Keratinocyte (primary cell): Measurements from ENCODE around the gene TUBB2B. TPM values are rescaled to one million over a fixed set of nuclear protein-coding genes. Genes with fewer than 3 reads are reported as not detected.

Experiments used
- DNase-seq: peaks from one replicate; pipeline ENCODE4 v3.0.0-alpha.2; 2011; ENCODE audit warnings: low read depth, missing footprints, low spot score
- FAIRE-seq: peaks from 2 replicates; lab custom pipeline; 2011; peaks lifted over from hg19 to GRCh38; lab: Jason Lieb, UNC
- H2AFZ ChIP-seq: 2 replicates; pipeline ENCODE4 v1.6.0; 2012; ENCODE audit warnings: low read length, control low read depth, inconsistent platforms; ENCODE audit not compliant: control insufficient read depth
- H3K27ac ChIP-seq: 2 replicates; pipeline ENCODE4 v1.5.1; 2011; ENCODE audit warnings: low read length; ENCODE audit not compliant: control insufficient read depth, insufficient read depth
- H3K27me3 ChIP-seq: 3 replicates; pipeline ENCODE4 v1.6.0; 2011; ENCODE audit warnings: low read length; ENCODE audit not compliant: control insufficient read depth, insufficient read depth; ENCODE audit errors: extremely low read depth
- H3K36me3 ChIP-seq, 2 experiments: 2 replicates in 1 of 2; 3 replicates in 1 of 2; pipeline ENCODE4 v1.5.1; 2011; ENCODE audit warnings: low read length in 2 of 2, mild to moderate bottlenecking in 1 of 2; ENCODE audit not compliant: control insufficient read depth in 2 of 2, insufficient read depth in 2 of 2; ENCODE audit errors: extremely low read depth in 1 of 2
- H3K4me1 ChIP-seq: 3 replicates; pipeline ENCODE4 v1.5.1; 2011; ENCODE audit warnings: low read length; ENCODE audit not compliant: control insufficient read depth, insufficient read depth; ENCODE audit errors: extremely low read depth
- H3K4me2 ChIP-seq: 3 replicates; pipeline ENCODE4 v1.6.0; 2011; ENCODE audit warnings: low read depth, low read length; ENCODE audit not compliant: control insufficient read depth, insufficient read depth; ENCODE audit errors: extremely low read depth
- H3K4me3 ChIP-seq, 3 experiments: fragments of 200-600 bp in 1 of 3; sonication (generic) in 1 of 3; 2 replicates in 2 of 3; 3 replicates in 1 of 3; pipeline ENCODE4 v1.5.1; 2011 to 2016; ENCODE audit warnings: low read length in 3 of 3, mild to moderate bottlenecking in 3 of 3, control low read depth in 2 of 3, inconsistent platforms in 1 of 3, low read depth in 1 of 3, mixed read lengths in 1 of 3, mixed run types in 1 of 3, moderate library complexity in 1 of 3; ENCODE audit not compliant: control insufficient read depth in 2 of 3, insufficient read depth in 2 of 3; ENCODE audit errors: extremely low read depth in 1 of 3
- H3K79me2 ChIP-seq: 2 replicates; pipeline ENCODE4 v1.6.0; 2012; ENCODE audit warnings: low read length; ENCODE audit not compliant: control insufficient read depth, insufficient read depth
- H3K9ac ChIP-seq: 3 replicates; pipeline ENCODE4 v1.6.0; 2011; ENCODE audit warnings: low read length; ENCODE audit not compliant: control insufficient read depth, insufficient read depth; ENCODE audit errors: extremely low read depth
- H3K9me1 ChIP-seq: 3 replicates; pipeline ENCODE4 v1.6.0; 2011; ENCODE audit warnings: low read length; ENCODE audit not compliant: control insufficient read depth, insufficient read depth; ENCODE audit errors: extremely low read depth
- H3K9me3 ChIP-seq: 2 replicates; pipeline ENCODE4 v1.5.1; 2012; ENCODE audit warnings: low read depth, low read length; ENCODE audit not compliant: control insufficient read depth
- H4K20me1 ChIP-seq: 3 replicates; pipeline ENCODE4 v1.6.0; 2011; ENCODE audit warnings: low read length; ENCODE audit not compliant: control insufficient read depth, insufficient read depth; ENCODE audit errors: extremely low read depth
- CTCF ChIP-seq, 3 experiments: IDR thresholded peaks in 1 of 3; conservative IDR thresholded peaks in 1 of 3; optimal IDR thresholded peaks in 1 of 3; 2 replicates in 2 of 3; 3 replicates in 1 of 3; pipeline versions ENCODE3 to v1.5.1; 2011; ENCODE audit warnings: low read length in 3 of 3, mild to moderate bottlenecking in 3 of 3, moderate library complexity in 2 of 3, control low read depth in 1 of 3, inconsistent platforms in 1 of 3; ENCODE audit not compliant: insufficient read depth in 2 of 3; ENCODE audit errors: extremely low read depth in 1 of 3
- EZH2 ChIP-seq: IDR thresholded peaks from one replicate; pipeline ENCODE4 v1.6.1; 2012; ENCODE audit warnings: inconsistent platforms, mild to moderate bottlenecking, low read length, moderate library complexity
- dilution Hi-C: fragments of 300-500 bp; cut with MboI; formaldehyde crosslinking; loops from one replicate; pipeline ENCODE4 v1.7.0; 2020; ENCODE audit warnings: low sequenced_read_pairs; ENCODE audit not compliant: extremely low pct_ligation_motif_present
- polyA plus RNA-seq, 5 experiments: library from polyadenylated mRNA; depleted of rRNA in 3 of 5; stranded (reverse) in 3 of 5; stranded (forward) in 1 of 5; unstranded in 1 of 5; fragments of >200 nt; gene quantifications; 1 replicate in 1 of 5; 2 replicates in 3 of 5; 3 replicates in 1 of 5; pipeline versions ENCODE4 v1.2.1 to v1.2.3, GENCODE V29; 2011 to 2012; ENCODE audit warnings: missing spikeins in 2 of 5, low read depth in 1 of 5, low replicate concordance in 1 of 5

TUBB2B gene
- polyA plus RNA-seq, 1 donor (not counting 4 experiments of a cell fraction or from before 2014, with no cell fraction given) = not detected

GRCh38 chr6:3276174-3277167 lies 49.0 kb upstream of the TUBB2B start:
- Histone ChIP-seq H3K27me3 (no peaks in the 10 kb centered on the region), H2AFZ (no peak overlapping the region), H3K27ac (no peak overlapping the region), H3K79me2 (no peaks in the 10 kb centered on the region), H3K9me3 (no peaks in the 10 kb centered on the region), H3K4me3 (no peak overlapping the region), H3K4me2 (no peak overlapping the region), H3K36me3 (peaks cover 10 to 13% of the 10 kb centered on the region in 2 experiments), H3K9ac (no peak overlapping the region), H4K20me1 (no peaks in the 10 kb centered on the region), H3K4me1 (no peaks in the 10 kb centered on the region), H3K9me1 (no peaks in the 10 kb centered on the region)
- TF ChIP-seq EZH2 (no peak), CTCF (optimal IDR thresholded peaks at IDR 0.05 in 1 of 3, IDR thresholded peaks at IDR 0.05 in 1 of 3, conservative IDR thresholded peaks at IDR 0.05 in 1 of 3; ENCODE audit: extremely low read depth in 1 of 3, insufficient read depth in 2 of 3, low read length in 3 of 3) (no peak)
- FAIRE-seq (no peak), DNase-seq (no peak)
- dilution Hi-C loops = no loop called here

- H3K4me1 ChIP-seq = no peaks in the 10 kb centered on the region
- DNase-seq (no peak), FAIRE-seq (no peak)
- dilution Hi-C loops = no loop called here
- H4K20me1 ChIP-seq = peaks cover 4% of the 10 kb centered on the region
- no peak overlapping the region for H3K27ac ChIP-seq
- no peak overlapping the region for H3K4me3 ChIP-seq
- H3K9me1 ChIP-seq = no peaks in the 10 kb centered on the region
- H2AFZ ChIP-seq = no peak overlapping the region
- no peak for TF ChIP-seq EZH2
- no peak for TF ChIP-seq CTCF (optimal IDR thresholded peaks at IDR 0.05 in 1 of 3, IDR thresholded peaks at IDR 0.05 in 1 of 3, conservative IDR thresholded peaks at IDR 0.05 in 1 of 3; ENCODE audit: extremely low read depth in 1 of 3, insufficient read depth in 2 of 3, low read length in 3 of 3)
- no peaks in the 10 kb centered on the region for H3K27me3 ChIP-seq
- H3K36me3 ChIP-seq = peaks cover 17 to 21% of the 10 kb centered on the region in 2 experiments
- no peak overlapping the region for H3K4me2 ChIP-seq
- H3K79me2 ChIP-seq = no peaks in the 10 kb centered on the region
- H3K9me3 ChIP-seq = no peaks in the 10 kb centered on the region
- no peak overlapping the region for H3K9ac ChIP-seq
Measured at GRCh38 chr6:3273707-3274521, 46.5 kb upstream of the TUBB2B start.
